Measurements from ENCODE around the gene EPB41L4B. TPM values are rescaled to one million over a fixed set of nuclear protein-coding genes. Genes with fewer than 3 reads are reported as not detected.
"Not testable (repeated sequence)": the region's sequence is repeated elsewhere in the genome, so short reads cannot be mapped to it uniquely, and the experiment has no call there.

Gene EPB41L4B
- total RNA-seq, 1 experiment from 2014 or later, result 8.1 TPM

DNA sequence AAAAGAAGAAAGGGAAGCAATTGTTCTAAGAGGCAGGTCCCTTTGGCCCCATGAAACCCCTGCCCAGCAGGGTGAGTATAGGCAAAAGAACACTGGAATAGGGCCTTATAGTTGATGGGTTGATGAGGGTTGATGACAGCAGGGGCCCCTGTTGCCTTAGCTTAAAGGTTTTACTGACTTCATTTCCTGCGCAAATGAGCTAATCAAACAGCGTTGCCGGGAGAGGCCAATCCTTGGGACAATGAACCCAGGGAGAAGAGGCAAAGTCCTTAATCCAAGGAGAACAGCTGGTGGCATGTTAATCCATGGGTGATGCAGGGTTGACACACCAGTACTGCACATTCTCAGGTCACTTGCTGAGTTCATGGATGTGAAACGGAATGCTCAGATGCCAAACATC is 22.0 kb upstream of the EPB41L4B start:
- ChIA-PET RAD21 (ENCODE audit: low non-redundant PET in 1 of 2, low total read pairs in 2 of 2, uncharacterized antibody in 2 of 2, unreplicated experiment in 2 of 2) (no interaction called here), CTCF (no interaction called here), POLR2A (no interaction called here)
- Histone ChIP-seq H3K9ac (ENCODE audit: low read length) (no peak overlapping the region), H3K4me2 (ENCODE audit: low read length) (no peak overlapping the region), H3K27ac (ENCODE audit: low read depth, low read length) (no peak overlapping the region), H3K4me1 (ENCODE audit: control insufficient read depth in 1 of 2, insufficient read depth in 2 of 2, low read length in 2 of 2) (peaks cover 8 to 19% of the 10 kb centered on the region in 2 experiments; a peak in 3 of 4 replicates), H3K79me2 (ENCODE audit: insufficient read depth, low read length) (no peaks in the 10 kb centered on the region), H3K9me2 (ENCODE audit: insufficient read depth) (no peaks in the 10 kb centered on the region), H3K36me3 (ENCODE audit: control insufficient read depth in 1 of 2, insufficient read depth in 2 of 2, low read length in 2 of 2) (no peaks in the 10 kb centered on the region), H4K20me1 (ENCODE audit: insufficient read depth) (no peaks in the 10 kb centered on the region), H2AFZ (ENCODE audit: low read depth, low read length, poor library complexity, severe bottlenecking) (no peak overlapping the region), H3K9me3 (ENCODE audit: control insufficient read depth in 1 of 2, insufficient read depth in 1 of 2, low read depth in 1 of 2, low read length in 2 of 2) (no peaks in the 10 kb centered on the region), H3K4me3 (replicated peaks in 1 of 2; ENCODE audit: low read depth in 1 of 2, low read length in 2 of 2) (no peak overlapping the region), H3K27me3 (ENCODE audit: insufficient read depth, low read length) (no peaks in the 10 kb centered on the region)
- DNase-seq (ENCODE audit: low read depth, low spot score) (no peak), ATAC-seq (no peak)
- TF ChIP-seq EZH2 (IDR thresholded peaks at IDR 0.05) (no peak), TCF7L2 (IDR thresholded peaks at IDR 0.05; ENCODE audit: borderline replicate concordance, extremely low read depth, insufficient read depth, insufficient read length) (no peak), EGR1 (IDR thresholded peaks at IDR 0.05; ENCODE audit: low read depth) (no peak), JUND (IDR thresholded peaks at IDR 0.05) (no peak), RAD21 (IDR thresholded peaks at IDR 0.05; ENCODE audit: low read depth) (no peak)
- intact Hi-C loops (cut with micrococcal nuclease), result loop anchor here (10.0 kb wide), 1 partner anchor 182 kb away; no protein-coding TSS in a partner anchor
- no TSS peak for BruUV-seq (replicated peaks)

DNA sequence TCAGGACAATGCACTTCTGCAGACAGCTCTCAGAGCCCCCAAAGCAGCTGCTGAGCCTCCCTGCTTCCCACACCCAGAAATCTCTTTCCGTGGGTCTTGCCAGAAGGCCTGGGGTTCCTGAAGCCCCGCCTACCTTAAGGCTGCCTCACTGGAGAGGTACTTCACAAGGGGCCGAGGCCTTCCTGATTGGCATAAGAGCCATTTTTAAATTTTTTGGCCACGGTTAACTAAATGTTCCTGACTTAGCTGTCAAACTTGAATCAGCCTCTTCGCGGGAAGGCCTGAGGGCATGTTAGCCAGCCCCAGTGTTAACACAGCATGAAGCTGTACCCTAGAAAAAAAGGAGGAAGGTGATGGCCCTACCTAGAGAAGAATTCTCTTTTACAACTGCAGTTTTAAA is 20.7 kb upstream of the EPB41L4B start:
- H3K9me3 ChIP-seq (ENCODE audit: control insufficient read depth in 1 of 2, insufficient read depth in 1 of 2, low read depth in 1 of 2, low read length in 2 of 2), result no peaks in the 10 kb centered on the region
- ChIA-PET CTCF (no interaction called here), RAD21 (ENCODE audit: low non-redundant PET in 1 of 2, low total read pairs in 2 of 2, uncharacterized antibody in 2 of 2, unreplicated experiment in 2 of 2) (no interaction called here), POLR2A (no interaction called here)
- no peak for TF ChIP-seq TCF7L2 (IDR thresholded peaks at IDR 0.05; ENCODE audit: borderline replicate concordance, extremely low read depth, insufficient read depth, insufficient read length)
- no peak for TF ChIP-seq EGR1 (IDR thresholded peaks at IDR 0.05; ENCODE audit: low read depth)
- no peak for TF ChIP-seq CEBPB (IDR thresholded peaks at IDR 0.05; ENCODE audit: low read depth)
- no peak for DNase-seq (ENCODE audit: low read depth, low spot score)
- no peaks in the 10 kb centered on the region for H3K9me2 ChIP-seq (ENCODE audit: insufficient read depth)
- no peak overlapping the region for H3K9ac ChIP-seq (ENCODE audit: low read length)
- H3K4me3 ChIP-seq (replicated peaks in 1 of 2; ENCODE audit: low read depth in 1 of 2, low read length in 2 of 2), result no peak overlapping the region
- no peak for ATAC-seq
- no peaks in the 10 kb centered on the region for H3K27me3 ChIP-seq (ENCODE audit: insufficient read depth, low read length)
- no peak overlapping the region for H3K4me2 ChIP-seq (ENCODE audit: low read length)
- H3K79me2 ChIP-seq (ENCODE audit: insufficient read depth, low read length), result no peaks in the 10 kb centered on the region
- peaks cover 8 to 17% of the 10 kb centered on the region in 2 experiments; a peak in 3 of 4 replicates for H3K4me1 ChIP-seq (ENCODE audit: control insufficient read depth in 1 of 2, insufficient read depth in 2 of 2, low read length in 2 of 2)
- no peaks in the 10 kb centered on the region for H3K36me3 ChIP-seq (ENCODE audit: control insufficient read depth in 1 of 2, insufficient read depth in 2 of 2, low read length in 2 of 2)
- no peak overlapping the region for H3K27ac ChIP-seq (ENCODE audit: low read depth, low read length)
- H4K20me1 ChIP-seq (ENCODE audit: insufficient read depth), result no peaks in the 10 kb centered on the region
- no peak overlapping the region for H2AFZ ChIP-seq (ENCODE audit: low read depth, low read length, poor library complexity, severe bottlenecking)
- intact Hi-C loops (cut with micrococcal nuclease), result loop anchor here (10.0 kb wide), 1 partner anchor 183 kb away; no protein-coding TSS in a partner anchor
- no TSS peak for BruUV-seq (replicated peaks)

- POLR2A ChIA-PET; H3K36me3 ChIP-seq (ENCODE audit: control insufficient read depth in 1 of 2, insufficient read depth in 2 of 2, low read length in 2 of 2): not testable (repeated sequence)
These were observed 20.1 kb upstream of the EPB41L4B start for GRCh38 chr9:109340979-109341378.

More at GRCh38 chr9:109340979-109341378, 20.1 kb upstream of the EPB41L4B start:
- H3K4me2 ChIP-seq (ENCODE audit: low read length); H3K9me2 ChIP-seq (ENCODE audit: insufficient read depth); H2AFZ ChIP-seq (ENCODE audit: low read depth, low read length, poor library complexity, severe bottlenecking); H4K20me1 ChIP-seq (ENCODE audit: insufficient read depth); H3K4me3 ChIP-seq (replicated peaks in 1 of 2; ENCODE audit: low read depth in 1 of 2, low read length in 2 of 2); H3K27me3 ChIP-seq (ENCODE audit: insufficient read depth, low read length); CTCF ChIA-PET; H3K27ac ChIP-seq (ENCODE audit: low read depth, low read length); BruUV-seq (replicated peaks); RAD21 ChIA-PET (ENCODE audit: low non-redundant PET in 1 of 2, low total read pairs in 2 of 2, uncharacterized antibody in 2 of 2, unreplicated experiment in 2 of 2); H3K9me3 ChIP-seq (ENCODE audit: control insufficient read depth in 1 of 2, insufficient read depth in 1 of 2, low read depth in 1 of 2, low read length in 2 of 2); DNase-seq (ENCODE audit: low read depth, low spot score); H3K79me2 ChIP-seq (ENCODE audit: insufficient read depth, low read length); ATAC-seq; H3K9ac ChIP-seq (ENCODE audit: low read length): not testable (repeated sequence)
- intact Hi-C loops (cut with micrococcal nuclease), result loop anchor here (10.0 kb wide), 1 partner anchor 184 kb away; no protein-coding TSS in a partner anchor
- H3K4me1 ChIP-seq (ENCODE audit: control insufficient read depth in 1 of 2, insufficient read depth in 2 of 2, low read length in 2 of 2), result peaks cover 8 to 12% of the 10 kb centered on the region in 2 experiments; a peak in 3 of 4 replicates
